Bronchial epithelial cell (primary cell): ENCODE results near the gene GPATCH3. TPM values are rescaled to one million over a fixed set of nuclear protein-coding genes. Genes with fewer than 3 reads are reported as not detected.
"Not testable (repeated sequence)": the region's sequence is repeated elsewhere in the genome, so short reads cannot be mapped to it uniquely, and the experiment has no call there.

ENCODE experiments used
- DNase-seq: peaks from one replicate; pipeline ENCODE4 v3.0.0-alpha.2; 2010; ENCODE audit warnings: low read depth
- FAIRE-seq: peaks from 2 replicates; lab custom pipeline; 2011; peaks lifted over from hg19 to GRCh38; lab: Jason Lieb, UNC
- H3K27me3 ChIP-seq: 2 replicates; pipeline ENCODE4 v1.5.1; 2011; ENCODE audit warnings: low read length; ENCODE audit not compliant: control insufficient read depth, insufficient read depth
- H3K36me3 ChIP-seq: 2 replicates; pipeline ENCODE4 v1.5.1; 2011; ENCODE audit warnings: low read length; ENCODE audit not compliant: control insufficient read depth, insufficient read depth
- H3K4me3 ChIP-seq: 2 replicates; pipeline ENCODE4 v1.5.1; 2011; ENCODE audit warnings: mild to moderate bottlenecking, low read depth, low read length, control low read depth
- total RNA-seq: library from RNA; depleted of rRNA; stranded (reverse); fragments of >200 nt; gene quantifications from 2 replicates; pipeline ENCODE4 v1.2.1, GENCODE V29; 2014
- TF ChIP-seq, protein P1 (sequence below): IDR thresholded peaks from 2 replicates; pipeline ENCODE4 v1.5.1; 2011; ENCODE audit warnings: mild to moderate bottlenecking, moderate library complexity, low read length, control low read depth, inconsistent platforms; ENCODE audit not compliant: insufficient read depth, severe bottlenecking

Gene GPATCH3
- total RNA-seq, 1 donor from 2014 or later = 7.6 TPM

DNA sequence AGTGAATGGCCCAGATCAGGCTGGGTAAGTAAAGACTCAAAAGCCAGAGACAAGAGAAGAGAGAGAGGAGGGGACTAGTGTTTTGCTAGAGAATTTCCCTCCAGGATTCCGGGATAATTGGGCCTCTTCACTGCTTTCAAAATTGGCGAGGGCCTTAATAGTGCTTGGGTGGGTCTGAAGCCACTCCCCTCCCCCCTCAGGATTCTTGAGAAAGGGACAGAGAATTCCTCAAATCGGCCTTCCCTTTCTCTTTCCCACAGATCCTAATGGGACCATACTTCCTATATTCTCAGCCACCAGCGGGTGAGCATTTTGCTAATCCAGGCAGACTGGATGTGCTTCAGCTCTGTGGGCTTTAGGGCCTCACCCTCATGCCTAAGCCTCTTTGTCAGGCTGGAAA, 25.4 kb downstream of the GPATCH3 start:
- Histone ChIP-seq H3K4me3 (no peak overlapping the region), H3K27me3 (no peaks in the 10 kb centered on the region), H3K36me3 (peaks cover 4% of the 10 kb centered on the region)
- FAIRE-seq = no peak
- TF ChIP-seq, protein P1, sequence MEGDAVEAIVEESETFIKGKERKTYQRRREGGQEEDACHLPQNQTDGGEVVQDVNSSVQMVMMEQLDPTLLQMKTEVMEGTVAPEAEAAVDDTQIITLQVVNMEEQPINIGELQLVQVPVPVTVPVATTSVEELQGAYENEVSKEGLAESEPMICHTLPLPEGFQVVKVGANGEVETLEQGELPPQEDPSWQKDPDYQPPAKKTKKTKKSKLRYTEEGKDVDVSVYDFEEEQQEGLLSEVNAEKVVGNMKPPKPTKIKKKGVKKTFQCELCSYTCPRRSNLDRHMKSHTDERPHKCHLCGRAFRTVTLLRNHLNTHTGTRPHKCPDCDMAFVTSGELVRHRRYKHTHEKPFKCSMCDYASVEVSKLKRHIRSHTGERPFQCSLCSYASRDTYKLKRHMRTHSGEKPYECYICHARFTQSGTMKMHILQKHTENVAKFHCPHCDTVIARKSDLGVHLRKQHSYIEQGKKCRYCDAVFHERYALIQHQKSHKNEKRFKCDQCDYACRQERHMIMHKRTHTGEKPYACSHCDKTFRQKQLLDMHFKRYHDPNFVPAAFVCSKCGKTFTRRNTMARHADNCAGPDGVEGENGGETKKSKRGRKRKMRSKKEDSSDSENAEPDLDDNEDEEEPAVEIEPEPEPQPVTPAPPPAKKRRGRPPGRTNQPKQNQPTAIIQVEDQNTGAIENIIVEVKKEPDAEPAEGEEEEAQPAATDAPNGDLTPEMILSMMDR = no peak
- DNase-seq = no peak

DNA sequence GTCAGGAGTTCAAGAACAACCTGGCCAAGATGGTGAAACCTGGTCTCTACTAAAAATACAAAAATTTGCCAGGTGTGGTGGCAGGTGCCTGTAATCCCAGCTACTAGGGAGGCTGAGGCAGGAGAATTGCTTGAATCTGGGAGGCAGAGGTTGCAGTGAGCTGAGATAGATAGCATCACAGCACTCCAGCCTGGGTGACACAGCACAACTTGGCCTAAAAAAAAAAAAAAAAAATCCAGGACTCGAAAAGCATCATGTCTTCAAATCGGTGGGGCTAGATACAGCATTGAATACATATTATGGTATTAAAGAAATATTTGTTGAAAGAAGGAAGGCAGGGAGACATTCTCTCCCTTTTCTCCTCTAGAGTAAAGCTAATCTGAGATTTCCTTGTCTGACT, 27.2 kb downstream of the GPATCH3 start:
- not testable (repeated sequence) for H3K27me3 ChIP-seq, DNase-seq, H3K4me3 ChIP-seq, H3K36me3 ChIP-seq, FAIRE-seq

DNA sequence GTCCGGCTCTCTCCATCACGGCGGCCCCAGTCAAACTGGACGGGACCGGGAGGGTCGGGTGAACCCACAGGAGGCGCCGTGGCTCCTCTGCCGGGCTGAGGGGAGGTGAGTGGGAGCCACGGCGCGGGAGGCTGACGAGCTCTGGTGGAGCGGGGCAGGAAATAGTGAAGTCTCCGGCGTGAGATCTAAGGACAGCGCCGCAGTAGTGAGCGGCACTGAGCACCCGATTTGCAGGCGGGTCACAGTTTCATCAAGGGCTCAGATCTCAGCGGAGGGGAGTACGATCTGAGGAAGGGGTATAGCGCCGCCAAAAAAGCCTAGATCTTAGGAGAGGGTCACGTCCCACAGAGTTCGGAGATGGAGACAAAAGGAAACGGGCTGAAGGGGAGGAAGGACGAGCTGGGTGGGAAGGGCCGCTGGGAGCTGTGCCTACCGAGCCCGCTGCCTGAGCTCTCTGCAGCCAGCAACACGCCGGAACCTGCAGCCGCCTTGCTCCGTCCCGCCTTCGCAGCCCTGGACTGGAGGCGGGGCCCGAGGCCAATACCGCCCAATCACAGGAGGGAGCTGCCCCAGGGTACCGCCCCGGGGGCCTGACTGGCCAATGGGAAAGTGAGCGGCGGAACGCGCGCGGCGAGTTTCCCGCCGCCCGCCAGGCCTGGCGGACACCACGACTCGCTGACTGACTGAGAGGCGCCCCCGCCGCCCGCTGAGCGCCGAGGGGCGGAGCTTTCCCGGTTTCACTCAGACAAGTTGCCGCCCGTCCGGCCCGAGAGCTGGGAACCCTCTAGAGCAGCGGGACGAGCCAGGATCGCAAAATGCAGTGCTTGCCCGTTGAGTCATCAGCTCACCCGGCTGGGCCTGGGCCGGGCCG, 35.4 kb downstream of the GPATCH3 start:
- H3K27me3 ChIP-seq = no peaks in the 10 kb centered on the region
- TF ChIP-seq, protein P1 = no peak
- H3K36me3 ChIP-seq = peaks cover 11% of the 10 kb centered on the region
- H3K4me3 ChIP-seq = peak overlapping the region; percentile 100
- DNase-seq (peak; percentile 88), FAIRE-seq (peak; percentile 50)

DNA sequence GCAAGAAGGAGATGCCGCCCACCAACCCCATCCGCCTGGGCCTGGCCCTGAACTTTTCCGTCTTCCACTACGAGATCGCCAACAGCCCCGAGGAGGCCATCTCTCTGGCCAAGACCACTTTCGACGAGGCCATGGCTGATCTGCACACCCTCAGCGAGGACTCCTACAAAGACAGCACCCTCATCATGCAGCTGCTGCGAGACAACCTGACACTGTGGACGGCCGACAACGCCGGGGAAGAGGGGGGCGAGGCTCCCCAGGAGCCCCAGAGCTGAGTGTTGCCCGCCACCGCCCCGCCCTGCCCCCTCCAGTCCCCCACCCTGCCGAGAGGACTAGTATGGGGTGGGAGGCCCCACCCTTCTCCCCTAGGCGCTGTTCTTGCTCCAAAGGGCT, 36.6 kb downstream of the GPATCH3 start:
- FAIRE-seq (no peak), DNase-seq (no peak)
- H3K36me3 ChIP-seq = peaks cover 11% of the 10 kb centered on the region
- peak overlapping the region; percentile 100 for H3K4me3 ChIP-seq
- no peaks in the 10 kb centered on the region for H3K27me3 ChIP-seq
- TF ChIP-seq, protein P1 = no peak

DNA sequence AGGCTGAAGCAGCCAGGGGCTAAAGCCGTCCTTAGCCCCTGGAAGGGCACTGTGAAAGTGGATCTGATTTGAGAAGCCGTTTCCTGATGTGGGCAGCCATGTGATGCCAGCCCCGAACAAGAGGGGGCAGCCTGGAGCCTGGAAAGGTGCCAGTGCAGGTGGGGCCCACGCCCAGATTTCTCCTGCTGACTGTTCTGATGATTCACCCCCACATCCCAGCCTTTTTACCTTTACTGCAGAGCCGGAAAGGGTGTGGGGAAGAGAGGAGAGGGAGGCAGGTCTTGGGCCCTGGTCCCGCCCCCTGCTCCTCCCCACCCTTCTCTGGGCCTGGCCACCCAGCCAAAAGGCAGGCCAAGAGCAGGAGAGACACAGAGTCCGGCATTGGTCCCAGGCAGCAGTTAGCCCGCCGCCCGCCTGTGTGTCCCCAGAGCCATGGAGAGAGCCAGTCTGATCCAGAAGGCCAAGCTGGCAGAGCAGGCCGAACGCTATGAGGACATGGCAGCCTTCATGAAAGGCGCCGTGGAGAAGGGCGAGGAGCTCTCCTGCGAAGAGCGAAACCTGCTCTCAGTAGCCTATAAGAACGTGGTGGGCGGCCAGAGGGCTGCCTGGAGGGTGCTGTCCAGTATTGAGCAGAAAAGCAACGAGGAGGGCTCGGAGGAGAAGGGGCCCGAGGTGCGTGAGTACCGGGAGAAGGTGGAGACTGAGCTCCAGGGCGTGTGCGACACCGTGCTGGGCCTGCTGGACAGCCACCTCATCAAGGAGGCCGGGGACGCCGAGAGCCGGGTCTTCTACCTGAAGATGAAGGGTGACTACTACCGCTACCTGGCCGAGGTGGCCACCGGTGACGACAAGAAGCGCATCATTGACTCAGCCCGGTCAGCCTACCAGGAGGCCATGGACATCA, 37.2 kb downstream of the GPATCH3 start, which contains the start of gene SFN:
Gene SFN, plus strand, starts transcription at position 369 of the 904 bp plus-strand sequence. Its CDS starts 64 bp downstream, at position 433.
- Histone ChIP-seq H3K27me3 (no peaks in the 10 kb centered on the region), H3K36me3 (peaks cover 11% of the 10 kb centered on the region), H3K4me3 (peak within 1 kb of the TSS; percentile 100)
- FAIRE-seq (peak; percentile 62), DNase-seq (peak; percentile 96)
- TF ChIP-seq, protein P1 = peak; percentile 93

DNA sequence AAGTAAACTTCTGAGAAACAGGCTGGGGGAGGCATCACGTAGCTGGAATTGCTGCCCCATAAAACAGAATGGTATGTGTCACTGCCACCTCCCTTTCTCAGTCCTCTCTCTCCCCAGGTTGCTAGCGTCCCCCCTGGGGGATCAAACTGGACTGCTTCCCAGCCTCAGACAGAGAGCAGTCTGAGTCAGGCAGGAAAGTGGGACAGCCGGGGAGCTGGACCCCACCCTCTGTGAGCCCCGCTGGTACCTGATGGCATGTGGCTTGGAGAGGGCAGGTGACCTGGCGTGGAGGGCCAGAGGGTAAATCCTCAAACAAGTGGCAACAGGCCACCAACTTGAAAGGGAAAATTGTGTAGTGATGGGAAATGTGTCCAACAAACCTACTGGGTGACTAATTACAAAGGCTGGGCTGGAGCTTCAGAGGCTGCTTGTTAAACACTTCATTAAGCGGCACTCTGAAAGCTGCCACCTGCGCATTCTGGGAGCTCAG, 38.3 kb downstream of the GPATCH3 start:
- Histone ChIP-seq H3K36me3 (peaks cover 11% of the 10 kb centered on the region), H3K27me3 (no peaks in the 10 kb centered on the region), H3K4me3 (no peak overlapping the region)
- peak; percentile 88 for DNase-seq
- FAIRE-seq = peak; percentile 70
- TF ChIP-seq, protein P1 = no peak
